Adipose tissue (tissue), 3 donors: Measurements from ENCODE around the gene WWOX. TPM values are rescaled to one million over a fixed set of nuclear protein-coding genes. Genes with fewer than 3 reads are reported as not detected.

Experiments
- H3K27ac ChIP-seq: one replicate; pipeline ENCODE4 v1.5.1; 2013; ENCODE audit warnings: low read depth, low read length
- WGBS, 3 donors: extraction: QIAGEN DNeasy Blood & Tissue Kit; methylation state at CpG; one replicate each; pipeline ENCODE4 v1.1.7; 2013; 5-methylcytosine and 5-hydroxymethylcytosine counted together
- polyA plus RNA-seq, 3 donors: library from polyadenylated mRNA; stranded (reverse); fragments of 200-250 nt; gene quantifications; one replicate each; pipeline ENCODE4 v1.2.3, GENCODE V29; 2013
- donor health status: healthy with polysubstance abuse.
- donor health status: Bipolar disorder and iron deficiency.
- donor health status: healthy.

The WWOX gene
- polyA plus RNA-seq, 3 donors = 5.7 to 10.6 (median 7.0) TPM

DNA sequence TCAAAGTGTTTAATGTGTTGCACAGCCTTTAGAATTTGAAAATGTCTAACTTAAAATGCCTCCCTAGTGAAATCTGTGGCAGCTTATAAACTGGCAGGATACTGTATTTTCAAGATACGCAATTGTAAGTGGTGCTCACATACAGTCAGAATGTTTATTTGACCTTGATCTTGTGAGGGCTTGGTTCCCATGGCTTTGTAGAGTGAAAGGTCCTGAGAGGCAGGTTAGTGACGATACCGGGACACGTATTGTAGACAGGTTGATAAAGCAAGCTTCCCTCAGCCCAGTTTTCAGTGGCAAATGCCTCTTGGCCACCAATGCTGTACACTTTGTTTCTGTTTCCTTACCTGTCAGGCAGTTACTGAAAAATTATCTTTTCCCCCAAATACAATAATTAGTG, 1074.5 kb downstream of the WWOX start:
- no peak overlapping the region for H3K27ac ChIP-seq
- 31 to 92% (median 92%) methylated on average over 4 of the region's 4 CpGs for WGBS, 3 donors

GRCh38 chr16:79175286-79176057, 1076.0 kb downstream of the WWOX start:
- 78 to 82% (median 79%) methylated on average over 6 of the region's 6 CpGs for WGBS, 3 donors
- H3K27ac ChIP-seq = no peak overlapping the region

DNA sequence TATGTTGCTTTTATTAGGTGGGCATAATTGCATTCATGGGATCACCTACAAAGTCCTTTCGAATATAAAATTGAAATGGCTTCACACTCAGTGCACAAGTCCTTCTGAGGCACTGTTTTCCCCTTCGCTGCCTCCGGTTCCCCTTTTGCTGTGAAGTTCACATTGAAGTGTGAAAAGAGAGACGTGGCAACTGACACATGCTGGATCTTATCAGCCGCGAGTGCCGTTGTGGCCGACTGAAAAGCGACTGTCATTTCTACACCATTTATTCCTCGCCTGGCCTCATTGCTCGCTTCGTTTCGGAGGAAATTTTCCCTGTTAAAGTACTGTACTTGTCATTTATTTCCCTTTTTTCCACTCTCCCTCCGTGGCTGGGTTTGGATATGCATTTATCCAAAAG, 1077.6 kb downstream of the WWOX start:
- WGBS, 3 donors = 58 to 79% (median 60%) methylated on average over 14 of the region's 14 CpGs
- no peak overlapping the region for H3K27ac ChIP-seq

- H3K27ac ChIP-seq = no peak overlapping the region
- 63 to 80% (median 65%) methylated on average over 3 of the region's 3 CpGs for WGBS, 3 donors
Observed at GRCh38 chr16:79181419-79181818, 1082.0 kb downstream of the WWOX start.

DNA sequence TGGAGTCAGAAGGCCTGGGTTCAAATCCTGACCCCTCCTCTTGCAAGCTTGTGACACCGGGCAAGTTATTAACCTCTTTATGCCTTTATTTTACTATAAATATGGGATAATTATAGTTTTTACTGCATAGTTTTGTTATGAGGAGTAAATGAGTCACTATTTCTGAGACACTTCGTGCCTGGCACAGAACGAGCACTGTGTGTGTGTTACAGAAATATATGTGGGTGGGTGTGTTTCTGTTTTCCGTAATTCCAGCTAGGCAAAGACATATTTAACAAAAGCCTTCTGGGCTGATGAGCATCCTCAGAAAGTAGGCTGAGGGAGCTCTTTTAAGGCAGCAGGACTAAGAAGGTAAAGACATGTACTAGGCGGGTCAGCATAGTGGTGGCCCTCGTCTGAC, 1083.2 kb downstream of the WWOX start:
- H3K27ac ChIP-seq = no peak overlapping the region
- WGBS, 3 donors = 72 to 94% (median 77%) methylated on average over 6 of the region's 6 CpGs

DNA sequence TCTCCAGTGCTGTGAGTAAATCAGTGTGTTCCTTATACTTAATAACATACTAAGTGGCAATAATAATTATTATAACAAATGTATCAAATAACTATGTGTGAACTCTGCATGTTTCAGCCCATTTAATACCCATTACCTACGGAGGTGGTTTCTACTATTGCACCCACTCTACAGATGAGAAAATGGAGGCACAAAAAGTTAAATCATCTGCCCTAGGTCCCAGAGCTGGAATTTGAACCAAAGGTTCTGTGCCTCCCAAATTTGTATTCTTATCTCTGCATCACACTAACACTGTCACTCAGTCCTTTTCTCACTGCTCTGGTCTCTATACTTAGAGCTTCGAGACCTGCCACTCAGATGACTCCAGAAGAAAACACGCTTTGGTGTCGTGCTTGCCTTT, 1084.1 kb downstream of the WWOX start:
- whole genome bisulfite sequencing, 3 donors = 92 to 95% (median 93%) methylated on average over 4 of the region's 4 CpGs
- H3K27ac ChIP-seq = no peak overlapping the region

DNA sequence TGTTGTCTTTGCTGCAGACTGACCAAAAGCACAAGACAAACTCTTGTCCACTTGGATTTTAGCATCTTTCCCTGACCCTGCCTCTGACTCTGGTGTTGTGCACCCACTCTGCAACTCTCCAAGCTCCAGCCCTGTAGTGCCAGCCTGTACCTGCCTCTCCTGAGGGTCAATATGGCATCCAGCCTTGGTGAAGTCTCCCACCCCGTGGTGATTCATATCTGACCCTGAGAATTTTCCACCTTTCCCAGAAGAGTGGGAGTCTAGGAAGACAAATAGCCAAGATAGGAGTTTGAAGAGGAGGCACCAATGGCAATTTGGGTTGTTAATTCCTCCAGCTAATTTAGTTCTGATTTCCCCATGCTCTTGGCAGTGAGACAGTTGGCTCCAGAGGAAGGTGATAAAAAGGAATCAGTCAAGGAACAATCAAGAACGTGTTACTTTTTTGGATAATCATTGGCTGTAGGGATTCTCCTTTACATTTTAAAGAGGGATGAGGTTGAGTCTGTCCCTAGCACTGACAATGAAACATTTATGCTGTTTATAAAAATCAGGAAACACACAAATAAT, 1085.1 kb downstream of the WWOX start:
- 56 to 62% (median 59%) methylated on average over 2 of the region's 2 CpGs for WGBS, 3 donors
- no peak overlapping the region for H3K27ac ChIP-seq

- no peak overlapping the region for H3K27ac ChIP-seq
- WGBS, 3 donors = 77 to 87% (median 86%) methylated on average over 4 of the region's 4 CpGs
Observed at GRCh38 chr16:79185711-79186110, 1086.3 kb downstream of the WWOX start.

DNA sequence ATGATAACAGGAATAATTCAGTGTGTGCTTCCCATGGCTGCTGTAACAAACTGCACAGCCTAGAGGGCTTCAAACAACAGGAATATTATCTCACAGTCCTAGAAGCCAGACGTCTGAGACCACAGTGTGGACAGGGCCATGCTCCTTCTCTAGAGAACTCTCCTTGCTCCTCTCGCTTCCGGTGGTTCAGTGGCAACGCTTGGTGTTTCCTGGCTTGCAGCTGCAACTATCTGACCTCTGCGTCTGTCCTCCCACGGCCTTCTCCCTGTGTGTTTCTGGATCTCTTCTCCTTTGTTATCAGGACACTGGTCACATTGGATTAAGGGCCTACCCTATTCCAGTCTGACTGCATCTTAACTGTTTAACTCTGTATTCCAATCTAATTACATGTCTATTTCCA, 1086.7 kb downstream of the WWOX start:
- H3K27ac ChIP-seq = no peak overlapping the region
- WGBS, 3 donors = 47 to 72% (median 50%) methylated on average over 6 of the region's 6 CpGs

DNA sequence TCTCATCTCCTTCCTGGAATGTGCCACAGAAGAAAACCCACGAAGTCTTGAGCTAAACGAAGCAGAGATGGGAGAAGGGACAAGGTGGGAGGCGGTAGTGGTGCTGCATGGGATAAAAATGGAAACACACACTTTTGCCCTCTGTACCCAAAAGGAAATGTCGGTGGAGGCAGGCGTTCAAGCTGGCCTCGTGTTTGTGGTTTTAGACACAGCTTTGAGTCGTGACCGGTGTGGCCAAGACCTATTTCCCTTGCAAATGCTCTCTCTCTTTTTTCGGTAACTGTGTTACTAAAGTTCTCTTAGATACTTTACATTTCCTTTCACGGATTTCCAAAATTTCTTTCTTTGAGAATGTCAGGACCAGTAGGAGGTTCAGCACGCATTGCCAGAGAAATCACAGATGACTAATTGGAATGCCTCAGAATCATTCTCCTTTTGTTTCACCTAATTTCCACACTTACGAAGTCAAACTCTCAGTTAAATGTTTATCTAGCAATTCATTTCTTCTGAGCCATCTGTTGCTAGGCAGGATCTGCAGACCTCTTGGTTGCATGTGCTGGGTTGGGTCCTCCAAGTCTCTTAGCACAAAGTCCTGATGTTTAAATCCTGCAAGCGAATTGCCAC, 1088.8 kb downstream of the WWOX start:
- H3K27ac ChIP-seq = no peak overlapping the region
- WGBS, 3 donors = 69 to 77% (median 73%) methylated on average over 13 of the region's 13 CpGs

GRCh38 chr16:79188739-79189122, 1089.3 kb downstream of the WWOX start:
- no peak overlapping the region for H3K27ac ChIP-seq
- 56 to 86% (median 82%) methylated on average over 5 of the region's 5 CpGs for WGBS, 3 donors

GRCh38 chr16:79190542-79190941, 1091.1 kb downstream of the WWOX start:
- no peak overlapping the region for H3K27ac ChIP-seq
- WGBS, 3 donors = 89 to 97% (median 93%) methylated on average over 1 of the region's 1 CpG

GRCh38 chr16:79191933-79192332, 1092.5 kb downstream of the WWOX start:
- H3K27ac ChIP-seq = no peak overlapping the region
- 77 to 81% (median 77%) methylated on average over 8 of the region's 8 CpGs for WGBS, 3 donors

GRCh38 chr16:79192904-79193303, 1093.5 kb downstream of the WWOX start:
- no peak overlapping the region for H3K27ac ChIP-seq
- 31 to 46% (median 37%) methylated on average over 2 of the region's 2 CpGs for WGBS, 3 donors

DNA sequence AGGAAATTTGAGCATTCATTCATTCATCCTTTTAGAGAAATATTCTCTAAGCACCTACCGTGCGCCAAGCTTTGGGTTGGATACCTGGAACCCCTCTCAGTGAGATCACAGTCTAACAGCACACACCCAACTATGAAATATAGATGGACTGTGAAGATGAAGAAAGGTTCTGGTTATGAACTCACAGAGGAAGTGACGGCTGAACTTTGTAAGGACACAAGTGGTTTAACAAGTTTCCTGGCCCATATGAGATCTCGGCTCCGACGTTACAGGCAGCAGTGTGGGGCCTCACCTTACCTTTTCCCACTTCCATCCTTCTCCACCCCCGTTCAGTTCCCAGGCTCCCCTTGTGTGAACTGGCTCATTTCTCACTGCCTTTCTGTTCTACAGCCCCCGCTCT, 1094.8 kb downstream of the WWOX start:
- 65 to 73% (median 73%) methylated on average over 8 of the region's 8 CpGs for WGBS, 3 donors
- H3K27ac ChIP-seq = no peak overlapping the region

DNA sequence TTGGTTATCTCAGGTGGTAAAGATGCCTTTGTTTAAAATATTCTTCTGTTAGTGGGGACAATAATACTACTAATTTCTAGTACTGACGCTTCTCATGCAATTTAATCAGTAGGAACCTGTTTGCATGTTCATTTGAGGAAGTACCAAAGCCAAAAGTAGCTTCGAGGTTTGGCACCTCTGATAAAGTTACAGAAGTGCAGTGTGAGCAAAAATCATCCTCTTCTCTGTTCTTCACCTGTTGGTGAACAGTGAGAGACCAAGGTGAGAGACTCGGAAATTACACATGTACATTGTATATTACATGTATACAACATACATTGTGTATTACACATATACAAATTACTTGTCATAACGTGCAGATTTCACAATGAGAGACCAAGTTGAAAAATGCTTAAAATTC, 1096.5 kb downstream of the WWOX start:
- 54 to 79% (median 63%) methylated on average over 4 of the region's 4 CpGs for WGBS, 3 donors
- no peak overlapping the region for H3K27ac ChIP-seq

DNA sequence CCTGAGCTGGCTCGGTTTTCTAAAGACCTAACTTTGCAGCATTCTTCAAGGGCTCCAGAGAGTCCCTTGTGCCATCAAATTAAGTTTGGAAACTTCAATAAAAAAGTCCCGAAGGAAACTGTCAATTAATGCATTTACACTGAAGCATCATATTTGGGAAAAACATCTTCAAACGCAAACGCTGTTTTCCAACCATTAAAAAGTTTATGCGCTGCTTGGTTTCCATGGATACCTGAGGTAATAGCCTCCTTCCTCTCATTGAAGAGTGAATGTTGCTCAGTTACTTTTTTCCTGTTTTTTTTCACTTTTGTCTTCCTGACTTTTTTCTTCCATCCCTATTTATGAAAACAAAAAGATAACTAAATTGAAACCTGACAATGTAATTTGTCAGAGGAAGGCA, 1102.0 kb downstream of the WWOX start:
- WGBS, 3 donors = 65 to 80% (median 68%) methylated on average over 5 of the region's 5 CpGs
- H3K27ac ChIP-seq = no peak overlapping the region

DNA sequence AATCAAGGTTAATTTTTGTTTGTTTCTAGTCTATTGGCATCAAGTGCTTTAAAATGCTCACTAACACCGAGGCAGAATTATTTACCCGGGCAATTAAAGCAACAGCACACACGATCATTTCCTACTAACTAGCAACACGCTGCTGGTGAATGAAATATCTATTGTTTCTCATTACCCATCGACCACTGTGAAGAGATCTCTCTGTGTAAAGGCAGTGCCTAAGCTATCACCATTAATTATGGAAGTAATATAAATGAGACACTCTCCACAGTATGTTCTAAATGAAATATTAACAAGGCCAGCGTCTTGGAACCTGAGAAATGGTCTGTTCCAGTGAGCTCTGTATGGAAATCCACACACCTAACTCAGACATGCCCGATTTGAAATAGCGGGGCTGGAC, 1103.5 kb downstream of the WWOX start:
- 64 to 92% (median 89%) methylated on average over 8 of the region's 8 CpGs for WGBS, 3 donors
- no peak overlapping the region for H3K27ac ChIP-seq

DNA sequence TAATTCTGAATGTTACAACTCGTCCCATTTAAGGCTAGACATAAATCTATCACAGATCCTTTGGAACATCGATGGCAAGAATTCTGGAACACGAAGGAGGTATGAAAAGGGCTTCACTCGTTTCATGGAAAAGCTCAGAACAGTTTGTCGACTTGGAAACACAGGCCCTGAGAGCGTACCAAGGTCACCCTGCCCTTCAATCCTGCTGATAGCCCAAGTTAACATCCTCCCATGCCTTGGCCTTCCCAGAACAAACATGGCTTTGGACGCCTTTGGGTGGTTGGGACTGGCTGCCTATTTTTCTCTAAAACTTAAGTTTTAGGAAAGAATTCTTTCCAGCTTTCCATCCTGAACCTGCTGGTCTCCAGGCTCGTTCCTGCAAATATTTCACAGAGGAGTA, 1105.0 kb downstream of the WWOX start:
- H3K27ac ChIP-seq = no peak overlapping the region
- WGBS, 3 donors = 77 to 86% (median 80%) methylated on average over 8 of the region's 8 CpGs

- H3K27ac ChIP-seq = no peak overlapping the region
- 71 to 86% (median 81%) methylated on average over 4 of the region's 4 CpGs for WGBS, 3 donors
Observed at GRCh38 chr16:79206889-79207288, 1107.4 kb downstream of the WWOX start.
